ENCODE measurements around the gene LRP1B.

- TF ChIP-seq SP4 (IDR thresholded peaks at IDR 0.05; ENCODE audit: low read length): no peak
- TF ChIP-seq SRF (IDR thresholded peaks at IDR 0.05; ENCODE audit: low read depth, low read length): no peak
- TF ChIP-seq CTCF (IDR thresholded peaks at IDR 0.05; ENCODE audit: control extremely low read depth in 1 of 3, insufficient read depth in 1 of 3, low read depth in 1 of 3, low read length in 3 of 3): no peak
- no peak for TF ChIP-seq CREB1 (IDR thresholded peaks at IDR 0.05)
- TF ChIP-seq SIRT6 (IDR thresholded peaks at IDR 0.05; ENCODE audit: low read length): no peak
- TF ChIP-seq ATF2 (IDR thresholded peaks at IDR 0.05; ENCODE audit: low read length): no peak
Observed at GRCh38 chr2:141195087-141195486, 935.7 kb downstream of the LRP1B start.

All from H1 (cell line).